Measurements from ENCODE around the gene MAS1.
"Not testable (repeated sequence)": the region's sequence is repeated elsewhere in the genome, so short reads cannot be mapped to it uniquely, and the experiment has no call there.

The MAS1 gene

GRCh38 chr6:159915397-159915796 lies 24.6 kb downstream of the MAS1 start:
- no peak overlapping the region for H3K4me3 ChIP-seq (ENCODE audit: low read depth, low read length)
- in situ Hi-C loops (cut with HindIII; ENCODE audit: low sequenced_read_pairs) = no loop called here
- no peak for TF ChIP-seq CTCF (IDR thresholded peaks at IDR 0.05; ENCODE audit: low read depth, low read length)
- DNase-seq (ENCODE audit: low read depth, low spot score) = no peak

- in situ Hi-C loops (cut with HindIII; ENCODE audit: low sequenced_read_pairs) = no loop called here
Observed at GRCh38 chr6:159916237-159916636, 25.4 kb downstream of the MAS1 start.

GRCh38 chr6:159916752-159917151 lies 26.0 kb downstream of the MAS1 start:
- H3K4me3 ChIP-seq (ENCODE audit: low read depth, low read length) = no peak overlapping the region
- no peak for TF ChIP-seq CTCF (IDR thresholded peaks at IDR 0.05; ENCODE audit: low read depth, low read length)
- no peak for DNase-seq (ENCODE audit: low read depth, low spot score)
- in situ Hi-C loops (cut with HindIII; ENCODE audit: low sequenced_read_pairs) = no loop called here

More at GRCh38 chr6:159916237-159916636, 25.4 kb downstream of the MAS1 start:
- DNase-seq (ENCODE audit: low read depth, low spot score) = no peak
- no peak overlapping the region for H3K4me3 ChIP-seq (ENCODE audit: low read depth, low read length)
- TF ChIP-seq CTCF (IDR thresholded peaks at IDR 0.05; ENCODE audit: low read depth, low read length) = no peak

- peak; percentile 68 for DNase-seq (ENCODE audit: low read depth, low spot score)
Observed at GRCh38 chr6:159919011-159919511, 28.3 kb downstream of the MAS1 start.

GRCh38 chr6:159919800-159920199 lies 29.0 kb downstream of the MAS1 start:
- DNase-seq (ENCODE audit: low read depth, low spot score) = no peak
- no peak overlapping the region for H3K4me3 ChIP-seq (ENCODE audit: low read depth, low read length)
- in situ Hi-C loops (cut with HindIII; ENCODE audit: low sequenced_read_pairs) = no loop called here
- no peak for TF ChIP-seq CTCF (IDR thresholded peaks at IDR 0.05; ENCODE audit: low read depth, low read length)

More at GRCh38 chr6:159919011-159919511, 28.3 kb downstream of the MAS1 start:
- no peak for TF ChIP-seq CTCF (IDR thresholded peaks at IDR 0.05; ENCODE audit: low read depth, low read length)
- no peak overlapping the region for H3K4me3 ChIP-seq (ENCODE audit: low read depth, low read length)
- in situ Hi-C loops (cut with HindIII; ENCODE audit: low sequenced_read_pairs) = no loop called here

GRCh38 chr6:159924150-159924549 lies 33.4 kb downstream of the MAS1 start:
- in situ Hi-C loops (cut with HindIII; ENCODE audit: low sequenced_read_pairs); H3K4me3 ChIP-seq (ENCODE audit: low read depth, low read length): not testable (repeated sequence)

GRCh38 chr6:159926542-159927203 lies 35.9 kb downstream of the MAS1 start:
- in situ Hi-C loops (cut with HindIII; ENCODE audit: low sequenced_read_pairs) = no loop called here
- no peak for TF ChIP-seq CTCF (IDR thresholded peaks at IDR 0.05; ENCODE audit: low read depth, low read length)

More at GRCh38 chr6:159924150-159924549, 33.4 kb downstream of the MAS1 start:
- DNase-seq (ENCODE audit: low read depth, low spot score) = not testable (repeated sequence)

More at GRCh38 chr6:159926542-159927203, 35.9 kb downstream of the MAS1 start:
- no peak for DNase-seq (ENCODE audit: low read depth, low spot score)
- no peak overlapping the region for H3K4me3 ChIP-seq (ENCODE audit: low read depth, low read length)

Data from astrocyte of the spinal cord (primary cell).